Fibroblast of skin of left quadriceps (primary cell): ENCODE results near the gene RFPL2.
"Not testable (repeated sequence)": the region's sequence is repeated elsewhere in the genome, so short reads cannot be mapped to it uniquely, and the experiment has no call there.

ENCODE experiments used
- DNase-seq, 2 experiments: peaks; one replicate each; pipeline ENCODE4 v3.0.0-alpha.2; 2013; ENCODE audit warnings: low read depth in 2 of 2

The RFPL2 gene

DNA sequence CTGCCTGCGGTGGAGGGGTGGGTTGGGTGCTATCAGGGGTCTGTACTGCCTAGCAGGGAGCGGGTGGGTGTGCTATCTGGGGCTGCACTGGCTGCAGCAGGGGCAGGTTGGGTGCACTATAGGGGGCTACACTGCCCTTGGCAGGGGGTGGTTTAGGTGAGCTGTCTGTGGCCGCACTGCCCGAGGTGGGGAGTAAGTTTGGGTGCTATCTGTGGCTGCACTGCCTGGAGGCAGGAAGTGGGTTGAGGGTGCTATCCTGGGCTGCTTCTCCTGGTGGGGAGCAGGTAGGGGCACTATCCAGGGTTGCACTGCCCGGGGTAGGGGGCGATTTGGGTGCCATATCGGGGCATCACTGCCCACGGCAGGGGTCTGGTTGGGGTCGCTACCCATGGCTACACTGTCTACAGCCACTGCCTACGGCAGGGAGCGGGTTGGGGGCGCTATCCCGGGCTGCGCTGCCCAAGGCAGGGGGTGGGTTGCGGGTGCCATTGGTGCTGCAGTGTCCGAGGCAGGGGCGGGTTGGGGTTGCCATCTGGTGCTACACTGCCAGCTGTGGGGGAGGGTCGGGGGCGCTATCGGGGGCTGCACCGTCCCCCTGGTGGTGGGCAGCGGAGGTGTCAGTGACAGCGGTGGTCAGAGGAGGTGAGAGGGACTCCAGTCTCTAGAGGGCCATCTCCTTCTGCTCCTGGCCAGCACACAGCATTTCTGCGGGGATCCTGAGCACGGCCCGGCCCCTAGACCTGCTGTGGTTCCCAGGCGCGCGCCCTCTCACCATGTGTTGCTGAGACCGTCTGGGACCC, 1.3 kb upstream of the RFPL2 start:
- no peak for DNase-seq

DNA sequence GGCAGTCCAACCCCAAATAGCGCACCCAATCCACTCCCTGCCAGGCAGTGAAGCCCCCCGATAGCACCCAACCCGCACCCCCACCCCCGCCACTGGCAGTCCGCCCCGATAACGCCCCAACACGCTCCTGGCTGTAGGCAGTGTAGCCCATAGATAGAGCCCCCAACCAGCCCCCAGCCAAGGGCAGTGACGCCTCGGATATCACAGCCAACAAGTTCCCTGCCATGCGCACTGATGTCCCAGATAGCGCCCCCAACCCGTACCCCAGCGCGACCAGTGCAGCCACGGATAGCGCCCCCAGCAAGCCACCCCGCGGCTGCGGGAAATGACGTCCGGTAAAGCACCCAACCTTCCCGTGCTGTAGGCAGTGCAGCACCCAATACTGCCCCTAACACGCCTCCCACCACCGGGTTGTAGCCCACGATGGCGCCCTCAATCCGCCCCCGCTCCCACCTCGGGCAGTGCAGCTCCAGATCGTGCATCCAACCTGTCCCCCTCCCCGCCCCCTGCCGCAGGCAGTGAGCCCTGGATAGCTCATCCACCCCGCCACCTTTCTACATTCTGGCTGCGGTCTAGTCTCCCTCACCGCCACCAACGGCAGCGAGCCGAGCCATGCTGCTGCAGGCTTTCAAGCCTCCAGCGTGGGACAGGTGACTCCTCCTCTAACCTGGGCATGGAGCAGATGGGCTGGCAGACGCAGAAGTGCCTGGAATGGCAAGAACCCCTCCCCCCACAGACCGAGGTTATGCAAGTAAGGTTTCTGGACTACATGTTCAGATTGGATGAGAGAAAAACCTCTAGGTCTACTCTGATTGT, 625 bp downstream of the RFPL2 start:
- DNase-seq, result no peak

DNA sequence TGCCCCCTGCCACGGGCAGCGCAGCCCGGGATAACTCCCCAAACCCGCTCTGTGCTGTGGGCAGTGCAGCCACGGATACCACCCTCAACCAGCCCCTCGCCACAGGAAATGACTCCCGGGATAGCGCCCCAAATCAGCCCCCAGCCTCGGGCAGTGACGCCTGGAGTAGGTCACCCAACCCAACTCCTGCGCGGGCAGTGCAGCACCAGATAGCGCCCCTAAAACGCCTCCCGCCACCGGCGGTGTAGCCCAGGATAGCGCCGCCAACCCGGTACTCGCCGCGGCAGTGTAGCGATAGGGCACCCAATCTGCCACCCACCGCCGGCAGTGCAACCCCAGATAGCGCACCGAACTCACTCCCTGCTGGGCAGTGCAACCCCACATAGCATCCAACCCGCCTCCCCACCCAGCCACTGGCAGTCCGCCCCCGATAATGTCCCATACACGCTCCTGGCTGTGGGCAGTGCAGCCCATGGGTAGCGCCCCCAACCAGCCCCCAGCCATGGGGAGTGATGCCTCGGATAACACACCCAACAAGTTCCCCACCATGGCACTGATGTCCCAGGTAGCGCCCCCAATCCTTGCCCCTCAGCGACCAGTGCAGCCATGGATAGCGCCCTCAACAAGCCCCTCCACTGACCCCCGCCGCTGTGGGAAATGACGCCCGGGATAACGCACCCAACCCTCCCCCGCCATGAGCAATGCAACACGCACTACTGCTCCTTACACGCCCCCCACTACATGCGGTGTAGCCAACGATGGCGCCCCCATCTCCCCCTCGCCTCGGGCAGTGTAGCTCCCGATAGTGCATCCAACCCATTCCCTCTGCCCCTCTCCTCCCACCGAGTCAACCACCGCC, 1.5 kb downstream of the RFPL2 start:
- DNase-seq, result no peak

DNA sequence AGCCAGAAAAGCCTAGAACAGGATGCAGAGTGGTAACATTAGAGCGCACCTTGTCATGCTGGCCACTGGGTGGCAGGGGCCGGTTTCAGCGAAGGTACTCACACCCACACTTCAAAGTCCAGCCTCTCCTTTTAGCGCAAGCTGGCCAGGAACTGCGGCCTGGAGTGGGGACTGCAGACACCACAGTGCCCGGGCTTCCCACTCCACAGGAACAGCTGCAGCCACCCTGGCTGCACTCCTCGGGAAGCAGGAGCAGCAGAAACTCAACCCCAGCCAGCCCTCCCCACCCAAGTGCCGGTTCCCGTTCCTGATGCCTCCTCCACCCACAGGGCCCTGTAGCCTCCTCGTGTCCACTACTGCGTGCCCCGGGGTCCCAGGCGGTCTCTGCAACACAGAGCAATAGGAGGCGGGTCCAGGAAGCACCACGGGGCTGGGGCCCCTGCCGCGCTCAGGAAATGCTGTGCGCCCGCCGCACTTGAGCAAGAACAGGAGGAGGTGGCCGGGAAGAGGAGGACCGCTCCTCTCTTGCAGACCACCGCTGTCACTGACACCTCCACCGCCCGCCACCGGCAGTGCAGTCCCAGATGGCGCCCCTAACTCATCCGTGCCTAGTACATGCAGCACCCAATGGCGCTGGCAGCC, 2.2 kb downstream of the RFPL2 start:
- no peak for DNase-seq

DNA sequence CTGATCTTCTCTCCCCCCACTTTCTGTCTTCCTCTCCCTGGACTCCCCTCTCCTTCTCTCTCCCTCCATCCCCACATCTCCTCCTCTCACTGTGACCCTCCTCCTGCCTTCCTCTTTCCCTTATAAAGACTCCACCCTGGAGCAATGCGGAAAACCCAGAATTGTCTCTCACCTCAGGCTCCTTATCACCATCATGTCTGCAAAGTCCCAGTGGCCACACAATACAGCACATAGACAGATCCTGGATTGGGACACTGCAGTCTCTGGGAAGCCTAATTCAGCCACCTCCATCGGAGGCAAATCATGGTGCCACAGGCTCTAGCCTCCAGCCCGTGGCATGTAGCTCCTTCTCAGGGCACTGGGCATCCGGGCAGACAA, 2.7 kb downstream of the RFPL2 start:
- DNase-seq, result no peak

DNA sequence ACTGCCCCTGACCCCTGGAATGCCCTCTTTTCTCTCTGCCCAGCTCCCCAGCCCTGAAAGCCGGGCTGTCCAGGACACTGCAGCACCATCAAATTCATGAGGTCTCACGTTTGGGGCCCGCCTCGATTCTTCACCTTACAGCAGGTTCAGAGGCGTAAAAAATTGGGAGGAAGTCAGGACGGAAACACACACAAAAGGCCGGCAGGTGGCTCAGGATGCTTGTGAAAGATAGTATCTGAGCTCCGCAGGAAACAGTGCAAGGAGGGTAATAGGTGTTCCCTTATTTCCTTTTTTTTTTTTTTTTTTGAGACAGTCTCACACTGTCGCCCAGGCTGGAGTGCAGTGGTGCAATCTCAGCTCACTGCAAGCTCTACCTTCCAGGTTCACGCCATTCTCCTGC, 4.1 kb downstream of the RFPL2 start:
- no peak for DNase-seq

DNA sequence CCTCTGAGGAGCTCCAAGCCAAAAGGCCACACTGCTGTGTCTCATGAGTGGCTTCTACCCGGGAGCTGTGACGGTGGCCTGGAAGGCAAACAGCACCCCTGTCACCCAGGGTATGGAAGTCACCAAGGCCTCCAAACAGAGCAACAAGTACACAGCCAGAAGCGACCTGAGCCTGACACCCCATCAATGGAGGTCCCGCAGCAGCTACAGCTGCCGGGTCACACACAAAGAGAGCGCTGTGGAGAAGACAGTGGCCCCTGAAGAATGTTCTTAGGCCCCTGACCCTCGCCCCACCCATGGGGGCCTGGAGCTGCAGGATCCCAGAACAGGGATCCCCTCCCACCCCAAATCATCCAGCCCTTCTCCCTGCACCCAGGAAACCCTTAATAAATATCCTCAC, 4.9 kb downstream of the RFPL2 start:
- DNase-seq, result no peak

DNA sequence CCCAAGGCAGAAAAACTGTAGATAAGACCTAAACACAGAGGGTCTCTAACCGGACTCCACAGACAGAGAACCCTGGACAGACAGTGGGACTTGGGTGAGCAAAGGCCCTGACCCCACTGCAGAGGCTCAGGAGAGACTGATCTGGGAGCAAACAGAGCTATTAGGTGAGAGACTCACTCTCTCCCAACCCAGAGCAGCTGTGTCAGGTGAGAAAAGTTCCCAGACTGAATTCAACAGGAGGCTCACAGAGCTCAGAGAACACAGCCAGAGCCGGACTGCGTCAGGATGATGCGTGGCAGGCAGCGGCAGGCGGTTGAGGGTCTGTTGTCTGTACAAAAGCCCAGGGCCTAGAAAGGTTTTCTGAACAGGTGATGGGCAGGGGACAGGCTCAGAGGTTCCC, 5.5 kb downstream of the RFPL2 start:
- no peak for DNase-seq

DNA sequence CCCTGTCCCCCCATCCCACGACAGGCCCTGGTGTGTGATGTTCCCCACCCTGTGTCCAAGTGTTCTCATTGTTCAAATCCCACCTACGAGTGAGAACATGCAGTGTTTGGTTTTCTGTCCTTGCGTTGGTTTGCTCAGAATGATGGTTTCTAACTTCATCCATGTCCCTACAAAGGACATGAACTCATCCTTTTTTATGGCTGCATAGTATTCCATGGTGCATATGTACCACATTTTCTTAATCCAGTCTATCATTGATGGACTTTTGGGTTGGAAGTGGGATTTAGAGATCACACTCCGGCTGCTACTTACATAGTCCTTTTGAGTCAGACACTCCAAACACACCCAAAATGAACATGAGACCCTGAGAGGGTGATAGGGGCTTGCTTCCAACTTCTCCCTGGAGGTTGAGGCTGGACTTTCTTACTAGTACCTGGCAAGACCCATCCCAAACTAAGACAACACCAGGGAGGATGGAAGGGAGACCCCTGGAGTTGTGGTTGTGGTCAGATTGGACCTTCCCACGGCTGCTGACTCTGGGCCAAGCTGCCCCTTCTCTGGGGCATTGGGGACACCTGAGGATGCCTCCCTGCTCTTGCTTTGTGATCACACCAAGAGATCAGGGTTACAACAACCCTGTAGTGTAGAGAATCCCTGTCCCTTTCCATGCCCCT, 7.2 kb downstream of the RFPL2 start:
- DNase-seq, result not testable (repeated sequence)

DNA sequence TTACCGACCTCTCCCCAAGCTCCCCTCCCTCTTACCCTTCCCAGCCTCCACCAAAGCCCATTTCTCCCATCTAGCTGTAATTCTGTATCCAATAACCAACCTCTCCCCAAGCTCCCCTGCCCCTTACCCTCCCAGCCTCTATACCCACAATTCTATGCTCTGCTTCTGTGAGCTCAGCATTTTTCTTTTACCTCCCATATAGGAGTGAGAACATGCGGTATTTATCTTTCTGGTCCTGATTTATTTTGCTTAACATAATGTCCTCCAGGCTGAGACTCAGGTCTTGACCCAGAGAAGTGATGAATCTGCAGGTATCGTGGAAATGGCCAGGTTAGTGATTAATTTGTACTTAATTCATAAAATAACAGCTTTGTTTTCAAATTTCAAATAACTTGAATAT, 9.0 kb downstream of the RFPL2 start:
- not testable (repeated sequence) for DNase-seq

DNA sequence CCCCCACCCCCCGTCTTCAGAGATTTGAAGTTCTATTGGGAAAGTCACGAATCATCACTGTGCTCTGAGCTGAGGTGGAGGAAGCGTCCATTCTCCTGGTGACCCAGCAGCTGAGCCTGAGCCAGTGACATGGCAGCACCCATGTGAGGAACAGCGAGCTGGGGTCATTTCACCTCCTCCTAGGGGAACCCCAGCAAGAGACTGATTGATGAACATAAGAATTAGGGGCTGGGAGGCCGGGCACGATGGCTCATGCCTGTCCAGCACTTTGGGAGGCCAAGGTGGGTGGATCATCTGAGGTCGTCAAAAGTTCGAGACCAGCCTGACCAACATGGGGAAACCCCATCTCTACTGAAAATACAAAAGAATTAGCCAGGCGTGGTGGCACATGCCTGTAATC, 11.5 kb downstream of the RFPL2 start:
- not testable (repeated sequence) for DNase-seq

DNA sequence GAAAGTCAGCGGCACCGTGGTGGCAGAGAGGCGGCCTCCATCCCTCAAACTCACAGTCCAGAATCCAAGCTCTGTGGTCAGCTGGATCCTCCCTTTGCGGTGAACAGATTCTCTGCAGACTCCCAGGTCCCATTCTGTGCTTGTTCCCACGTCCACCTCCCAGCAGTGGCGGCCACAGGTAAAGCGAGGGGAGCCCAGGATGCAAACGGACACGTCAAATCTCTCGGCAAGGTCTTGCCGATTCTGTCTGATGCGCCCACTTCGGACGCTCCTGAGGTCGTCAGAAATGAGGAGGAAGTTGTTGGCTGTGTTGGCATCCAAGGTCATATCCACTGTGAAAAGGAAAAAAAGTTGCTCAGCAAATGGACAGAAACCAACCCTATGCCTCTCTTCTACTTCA, 13.9 kb downstream of the RFPL2 start:
- DNase-seq, result not testable (repeated sequence)

DNA sequence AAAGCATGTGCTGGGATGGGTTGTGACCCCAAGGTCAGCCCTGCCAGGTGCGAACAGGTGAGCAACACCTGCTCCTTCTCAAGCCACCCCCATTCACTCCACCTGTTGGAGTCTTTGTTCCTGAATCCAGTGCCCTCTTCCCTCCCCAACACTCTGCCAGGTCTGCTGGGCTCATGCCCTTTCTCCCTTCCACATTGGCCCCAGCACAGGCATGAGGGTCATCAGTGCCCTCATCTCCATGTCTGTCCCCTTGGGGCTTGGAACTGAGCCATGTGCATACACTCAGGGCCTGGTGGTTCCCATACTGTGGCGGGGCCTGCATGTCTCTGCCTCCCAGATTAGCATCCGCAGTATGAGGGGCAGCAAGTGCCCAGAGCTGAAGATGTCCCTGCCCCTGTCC, 19.1 kb downstream of the RFPL2 start:
- DNase-seq, result no peak

DNA sequence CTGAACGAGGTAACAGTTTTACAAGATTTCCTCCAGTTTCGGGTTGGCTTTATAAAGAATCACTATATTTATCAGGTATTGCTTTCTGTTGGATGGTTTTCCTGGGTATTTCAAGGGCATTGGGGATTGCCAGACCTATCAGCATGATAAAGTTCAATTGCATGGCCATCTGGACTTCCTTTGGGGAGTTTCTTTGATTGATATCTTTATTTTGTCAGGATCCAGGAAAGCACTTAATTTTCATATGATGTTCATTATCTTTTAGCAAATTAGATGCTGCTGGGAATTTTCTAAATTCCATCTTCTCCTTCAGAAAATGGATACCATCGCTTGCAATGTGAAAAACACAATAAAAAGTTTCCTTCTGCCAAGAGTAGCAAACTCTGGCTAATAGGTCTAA, 21.2 kb downstream of the RFPL2 start:
- no peak for DNase-seq

DNA sequence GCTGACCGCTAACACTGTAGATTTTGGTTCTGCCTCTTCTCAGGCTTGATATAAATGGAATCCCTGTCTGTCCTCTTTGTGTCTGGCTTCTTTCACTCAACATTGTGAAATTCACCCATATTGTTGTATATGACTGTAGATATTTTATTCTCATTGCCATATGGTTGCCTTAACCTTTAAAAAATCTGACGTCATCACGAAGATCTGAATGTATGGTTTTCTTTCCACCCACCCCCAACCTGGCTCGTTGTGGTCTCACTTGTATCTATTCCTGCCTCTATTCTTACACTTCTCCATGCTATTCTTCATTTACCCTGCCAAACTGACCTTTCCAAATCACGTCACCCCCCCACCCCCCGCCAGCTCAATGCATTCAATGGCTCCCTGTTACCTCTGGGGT, 23.8 kb downstream of the RFPL2 start:
- no peak for DNase-seq

DNA sequence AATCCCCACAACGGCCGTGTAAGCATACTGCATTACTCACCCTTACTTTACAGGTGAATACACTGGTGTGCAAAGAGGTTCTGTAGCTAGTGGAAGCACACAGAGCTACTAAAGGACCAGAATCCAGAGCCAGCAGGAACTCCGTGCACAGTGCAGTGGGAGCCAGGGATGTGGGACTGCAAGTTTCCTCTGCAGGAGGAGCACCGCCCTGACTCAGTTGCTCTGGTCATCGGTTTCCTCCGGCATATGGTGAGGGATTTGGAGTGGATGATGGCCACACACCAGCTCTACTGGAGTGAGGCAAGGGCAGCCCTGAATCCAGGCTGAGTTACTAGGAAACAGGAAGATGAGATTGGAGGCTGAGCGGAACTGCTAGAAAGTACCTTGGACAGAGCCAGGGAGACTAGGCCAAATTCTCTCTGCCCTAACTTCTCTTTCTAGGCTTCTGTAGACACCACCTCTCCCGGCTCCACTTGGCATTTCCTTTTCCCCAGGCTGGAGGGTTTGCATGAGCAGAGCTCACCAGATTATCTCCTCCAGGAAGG, 27.6 kb downstream of the RFPL2 start:
- no peak for DNase-seq

DNA sequence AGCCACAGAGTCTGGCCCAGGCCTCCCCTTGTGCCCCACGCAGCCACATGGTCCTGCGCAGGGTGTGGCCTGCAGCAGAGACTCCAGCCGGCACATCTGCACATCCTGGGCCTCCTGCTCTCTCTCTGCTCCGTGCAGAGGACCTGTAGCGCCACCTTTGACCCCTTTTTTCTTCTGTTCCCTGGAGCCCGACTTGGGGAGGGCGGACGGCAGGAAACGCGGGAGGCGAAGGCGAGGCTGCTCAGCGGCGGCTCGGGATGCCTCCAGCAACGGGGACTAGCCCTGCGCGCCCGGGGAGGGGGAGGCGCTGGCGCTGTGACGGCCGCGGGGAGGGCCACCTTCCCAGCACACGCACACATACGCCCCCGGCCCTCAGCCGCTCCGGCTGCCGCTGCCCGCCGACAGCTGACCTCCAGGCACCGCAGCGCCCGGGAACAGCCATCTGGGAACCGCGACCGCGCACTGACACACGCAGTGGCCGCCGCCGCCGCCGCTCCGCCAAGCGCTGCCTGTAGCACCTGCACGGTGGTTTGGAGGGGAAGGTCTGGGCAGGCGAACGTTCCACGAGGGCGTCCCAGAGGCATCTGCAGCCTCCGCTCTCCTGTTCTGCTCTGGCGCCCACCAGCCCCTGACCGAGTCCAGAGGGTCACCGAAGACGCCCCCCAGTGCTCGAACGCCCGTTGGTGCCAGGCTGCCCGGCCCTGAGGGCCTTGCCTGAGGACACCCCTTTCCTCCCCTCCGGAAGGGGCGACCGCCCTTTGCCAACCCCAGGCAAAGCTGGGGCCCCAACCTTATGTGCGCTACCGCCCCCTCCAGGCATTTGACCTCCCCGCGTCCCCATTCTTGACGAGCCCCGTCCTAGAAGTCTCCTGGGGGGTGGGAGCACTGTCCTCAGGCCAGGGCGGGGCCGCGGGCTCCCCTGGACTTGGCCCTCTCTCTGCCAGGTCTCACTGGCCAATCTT, 28.9 kb downstream of the RFPL2 start:
- DNase-seq, result no peak

DNA sequence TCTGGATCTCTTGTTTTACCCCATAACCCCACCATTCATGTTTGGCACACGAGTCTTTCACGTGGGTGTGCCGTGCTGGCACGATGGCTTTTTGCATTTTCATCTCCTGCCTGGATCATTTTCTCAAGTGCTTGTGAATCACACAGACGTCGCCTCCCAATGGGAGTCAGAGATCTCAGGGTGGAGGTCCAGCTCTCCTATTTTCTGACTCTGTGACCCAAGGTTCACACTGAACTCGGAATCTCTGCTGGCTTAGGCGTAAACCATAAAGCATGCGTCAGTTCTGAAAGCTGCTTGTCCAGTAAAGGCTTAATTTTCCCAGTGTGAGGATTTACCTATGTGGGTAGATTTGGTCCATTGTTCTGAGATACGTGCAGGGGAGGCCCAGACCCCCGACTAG, 29.8 kb downstream of the RFPL2 start:
- no peak for DNase-seq

DNA sequence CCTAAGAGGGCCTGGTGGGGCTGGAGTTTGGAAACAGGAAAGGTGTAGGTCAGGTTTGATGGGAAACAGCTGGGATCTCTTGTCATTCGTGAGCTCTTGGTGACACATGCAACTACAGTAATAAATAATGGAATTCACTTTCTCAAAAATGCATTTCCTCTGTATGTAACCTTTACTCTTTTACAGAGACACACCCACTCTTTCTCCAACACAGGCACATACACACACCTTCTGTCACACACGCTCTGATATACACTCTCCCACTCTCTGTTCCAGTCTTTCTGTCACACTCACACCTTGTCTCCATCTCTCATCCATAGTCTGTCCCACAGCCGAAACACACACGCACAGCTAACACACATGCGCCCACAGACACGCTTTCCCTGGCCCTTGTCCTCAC, 39.2 kb downstream of the RFPL2 start:
- DNase-seq, result no peak
